Kidney glomerular epithelial cell (primary cell): ENCODE data around the gene TMEM191B.
"Not testable (repeated sequence)": the region's sequence is repeated elsewhere in the genome, so short reads cannot be mapped to it uniquely, and the experiment has no call there.

Experiments
- DNase-seq: peaks from one replicate; lab custom pipeline; 2025; lab: John Stamatoyannopoulos, UW

Gene TMEM191B

GRCh38 chr22:18558516-18558915, 30.9 kb downstream of the TMEM191B start:
- not testable (repeated sequence) for DNase-seq

DNA sequence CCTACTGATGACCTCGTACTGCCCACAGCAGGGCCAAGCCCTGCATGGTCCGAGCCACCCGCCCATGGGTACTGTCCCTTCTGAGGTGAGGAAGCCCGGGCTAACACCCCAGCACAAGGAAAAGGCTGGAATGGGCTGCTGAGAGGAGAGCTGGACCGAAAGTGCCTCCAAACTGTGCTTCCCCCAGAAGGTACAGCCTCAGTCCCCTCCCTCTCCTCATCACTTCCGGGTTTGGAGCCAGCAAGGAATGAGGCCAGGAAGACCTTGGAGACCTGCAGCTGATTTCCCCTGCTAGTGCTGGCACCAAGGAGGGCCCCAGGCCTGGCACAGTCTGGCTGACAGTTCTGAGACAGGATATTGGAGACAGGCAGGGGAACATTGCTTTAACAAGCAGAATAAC, 31.3 kb downstream of the TMEM191B start:
- DNase-seq, result not testable (repeated sequence)

GRCh38 chr22:18560099-18560974, 32.7 kb downstream of the TMEM191B start:
- not testable (repeated sequence) for DNase-seq

- not testable (repeated sequence) for DNase-seq
Observed at GRCh38 chr22:18570509-18571246, 43.1 kb downstream of the TMEM191B start.

DNA sequence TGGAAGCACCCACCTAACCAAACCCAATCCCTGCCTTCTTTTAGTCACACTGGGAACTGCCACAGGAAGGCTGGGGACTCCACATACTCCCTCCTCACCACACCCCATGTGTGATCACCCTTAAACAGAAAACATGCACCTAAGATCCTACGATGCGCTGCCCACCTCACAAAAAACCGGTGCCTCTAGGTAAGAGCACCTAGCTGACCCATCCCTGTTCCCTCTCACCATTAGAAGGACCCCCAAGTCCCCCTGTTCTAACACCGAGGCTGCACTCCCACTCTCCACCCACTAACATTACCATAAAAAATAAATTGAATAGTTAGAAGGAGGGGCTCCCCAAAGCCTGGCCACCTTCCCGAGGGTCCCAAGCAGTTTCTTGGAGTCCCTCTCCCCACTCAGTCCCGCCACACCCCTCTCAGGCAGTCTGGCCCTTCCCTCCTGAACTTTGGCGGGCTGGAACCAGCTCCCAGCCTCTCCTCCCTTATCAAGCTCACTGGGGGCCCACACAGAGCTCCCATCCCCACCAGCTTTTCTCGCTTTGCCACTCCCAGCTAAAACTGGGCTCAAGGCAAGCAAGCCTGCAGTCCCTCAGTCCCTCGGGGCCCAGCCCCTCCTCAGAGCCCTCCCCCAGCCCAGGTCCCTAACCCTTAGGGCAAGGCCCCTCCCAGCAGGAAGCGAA, 46.0 kb downstream of the TMEM191B start:
- DNase-seq, result not testable (repeated sequence)

DNA sequence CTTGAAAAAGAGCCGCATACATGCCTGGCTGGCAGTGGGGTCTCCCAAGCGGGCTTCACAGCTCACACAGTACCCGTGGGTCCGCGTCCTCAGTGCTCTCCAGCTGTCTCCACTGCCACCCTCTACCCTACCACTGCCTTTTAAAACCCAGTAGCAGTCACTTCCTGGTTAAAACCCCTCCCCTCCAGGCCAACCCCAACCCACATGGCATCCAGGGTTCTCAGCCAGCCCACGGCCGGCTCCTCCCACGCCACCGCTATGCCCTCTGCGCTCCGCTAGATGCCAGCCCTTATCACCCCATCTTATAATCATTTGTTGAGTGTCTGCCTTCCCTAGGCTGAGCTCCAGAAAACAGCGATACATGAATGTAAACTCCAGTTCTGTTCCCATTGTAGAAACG, 47.0 kb downstream of the TMEM191B start:
- DNase-seq, result not testable (repeated sequence)

- not testable (repeated sequence) for DNase-seq
Observed at GRCh38 chr22:18575686-18576085, 48.1 kb downstream of the TMEM191B start.

DNA sequence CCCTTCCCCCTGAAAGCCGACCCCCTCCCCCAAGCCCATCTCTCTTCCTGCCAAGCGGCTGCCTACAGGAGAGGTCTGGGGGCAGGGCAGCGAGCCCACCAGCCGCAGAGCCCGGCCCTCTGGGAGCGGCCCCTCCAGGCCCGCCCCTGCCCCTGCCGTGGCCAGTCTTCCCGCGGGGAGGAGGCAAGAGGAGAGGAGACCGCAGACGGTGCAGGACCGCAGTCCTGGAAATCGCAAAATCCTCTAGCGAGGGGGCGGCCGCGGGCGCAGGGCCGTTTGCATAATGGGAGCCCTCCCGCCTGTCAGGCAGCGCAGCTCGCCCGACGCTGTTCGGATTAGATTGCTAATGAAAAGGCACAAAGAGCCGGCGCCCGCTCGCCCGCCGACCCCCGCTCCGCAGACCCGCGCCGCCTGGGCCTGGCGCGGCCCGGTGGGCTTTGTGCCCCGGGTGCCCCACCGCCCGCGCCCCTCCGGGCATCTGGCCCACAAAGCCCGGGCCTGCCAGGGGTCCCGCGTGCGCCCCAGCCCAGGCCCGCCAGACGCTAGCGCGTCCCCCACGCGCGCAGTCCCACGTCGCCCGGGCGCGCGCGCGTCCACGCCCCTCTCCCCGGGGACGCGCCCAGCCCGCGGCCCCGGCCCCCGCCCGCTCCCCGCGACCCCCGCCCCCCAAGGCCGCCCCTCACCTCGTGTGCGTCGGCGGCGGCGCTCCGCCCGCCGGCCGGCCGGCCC, 49.7 kb downstream of the TMEM191B start:
- not testable (repeated sequence) for DNase-seq

GRCh38 chr22:18577847-18578246, 50.2 kb downstream of the TMEM191B start:
- DNase-seq, result not testable (repeated sequence)
